GM12874 (cell line): ENCODE results near the gene SAP30L.

Experiments used
- TF ChIP-seq, protein P1 (sequence below): IDR thresholded peaks from 2 replicates; pipeline ENCODE4 v1.5.1; 2011; ENCODE audit warnings: low read depth, mild to moderate bottlenecking, control low read depth, low read length, moderate library complexity; ENCODE audit not compliant: insufficient read depth

The SAP30L gene

DNA sequence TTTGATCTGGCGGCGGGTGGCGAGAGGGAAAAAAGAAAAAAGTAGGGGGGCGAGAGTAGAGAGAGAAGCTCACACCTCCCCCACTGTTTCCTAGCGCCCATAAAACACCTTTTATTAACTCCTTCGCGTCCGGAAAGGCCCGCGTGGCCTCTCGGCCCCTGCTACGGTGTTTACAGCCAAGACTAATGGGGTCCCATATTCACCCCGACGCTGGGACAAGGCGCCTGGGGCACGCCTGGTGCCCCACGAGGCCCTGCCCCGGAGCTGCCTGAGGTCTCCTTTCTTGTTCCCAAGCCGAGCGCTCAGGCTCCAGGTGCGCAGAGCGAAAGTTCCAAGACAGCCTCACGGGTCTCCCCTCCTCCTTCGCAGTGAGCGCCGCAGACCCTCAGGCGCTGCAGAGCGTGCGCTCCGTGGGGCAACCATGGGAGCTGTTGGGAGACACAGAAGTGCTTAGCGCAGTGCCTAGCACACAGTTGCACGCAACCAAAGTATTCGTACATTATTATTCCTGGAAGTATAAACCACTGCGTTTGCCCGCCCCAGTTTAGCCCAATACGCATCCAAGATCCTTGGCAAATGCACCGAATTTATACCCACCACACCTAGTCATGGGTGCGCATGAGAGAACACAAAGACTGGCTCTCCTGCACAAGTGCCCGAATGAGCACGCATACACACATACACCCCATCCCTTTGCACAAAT lies 27.9 kb downstream of the SAP30L start:
- TF ChIP-seq, protein P1, sequence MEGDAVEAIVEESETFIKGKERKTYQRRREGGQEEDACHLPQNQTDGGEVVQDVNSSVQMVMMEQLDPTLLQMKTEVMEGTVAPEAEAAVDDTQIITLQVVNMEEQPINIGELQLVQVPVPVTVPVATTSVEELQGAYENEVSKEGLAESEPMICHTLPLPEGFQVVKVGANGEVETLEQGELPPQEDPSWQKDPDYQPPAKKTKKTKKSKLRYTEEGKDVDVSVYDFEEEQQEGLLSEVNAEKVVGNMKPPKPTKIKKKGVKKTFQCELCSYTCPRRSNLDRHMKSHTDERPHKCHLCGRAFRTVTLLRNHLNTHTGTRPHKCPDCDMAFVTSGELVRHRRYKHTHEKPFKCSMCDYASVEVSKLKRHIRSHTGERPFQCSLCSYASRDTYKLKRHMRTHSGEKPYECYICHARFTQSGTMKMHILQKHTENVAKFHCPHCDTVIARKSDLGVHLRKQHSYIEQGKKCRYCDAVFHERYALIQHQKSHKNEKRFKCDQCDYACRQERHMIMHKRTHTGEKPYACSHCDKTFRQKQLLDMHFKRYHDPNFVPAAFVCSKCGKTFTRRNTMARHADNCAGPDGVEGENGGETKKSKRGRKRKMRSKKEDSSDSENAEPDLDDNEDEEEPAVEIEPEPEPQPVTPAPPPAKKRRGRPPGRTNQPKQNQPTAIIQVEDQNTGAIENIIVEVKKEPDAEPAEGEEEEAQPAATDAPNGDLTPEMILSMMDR = no peak

DNA sequence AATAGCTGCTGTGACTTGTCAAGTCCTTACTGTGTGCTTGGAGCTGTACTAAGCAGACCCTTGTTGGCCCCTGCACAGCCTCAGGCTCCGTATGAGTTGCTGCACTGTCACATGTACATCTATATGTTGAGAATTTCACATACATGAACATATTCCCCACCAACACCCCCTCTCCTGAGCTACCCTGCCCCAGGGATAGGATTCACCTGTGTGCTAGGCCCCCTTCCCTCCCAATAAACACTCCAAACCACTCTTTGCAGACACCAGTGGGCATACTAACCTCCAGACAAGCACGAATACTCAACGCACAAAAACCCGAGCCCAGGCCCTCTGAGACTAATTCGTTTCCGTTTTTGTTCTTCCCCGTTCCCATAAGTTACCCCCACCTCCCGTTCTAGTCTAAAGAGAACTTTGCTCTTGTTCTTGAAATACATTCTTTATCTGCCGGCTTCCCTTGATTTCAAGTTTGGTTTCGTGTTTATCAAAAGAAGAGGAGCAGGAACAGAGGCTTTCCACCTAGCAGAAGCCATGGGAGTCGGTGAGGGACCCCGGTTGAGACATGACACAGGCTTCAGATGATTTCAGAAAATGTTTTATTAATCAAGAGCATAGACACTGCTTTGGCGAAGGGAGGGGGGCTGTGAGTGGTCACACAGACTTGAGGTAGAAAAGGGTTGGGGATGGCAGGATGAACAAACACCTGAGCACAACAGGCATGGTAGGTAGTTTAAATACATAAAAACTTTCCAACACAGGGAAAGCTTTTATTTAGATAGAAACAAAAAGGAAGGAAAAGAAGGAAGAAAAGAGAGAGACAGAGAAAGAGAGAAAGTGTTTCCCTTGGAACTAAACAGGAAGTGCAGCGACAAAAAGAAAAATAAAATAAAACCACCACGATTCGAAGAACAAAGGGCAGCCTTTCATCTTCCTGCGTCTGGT lies 28.9 kb downstream of the SAP30L start:
- TF ChIP-seq, protein P1 = no peak

GRCh38 chr5:154475591-154476353 lies 30.0 kb downstream of the SAP30L start:
- TF ChIP-seq, protein P1 = no peak

GRCh38 chr5:154476354-154477205 lies 30.8 kb downstream of the SAP30L start:
- TF ChIP-seq, protein P1 = no peak

- TF ChIP-seq, protein P1 = no peak
Observed at GRCh38 chr5:154477382-154478223, 31.8 kb downstream of the SAP30L start.

DNA sequence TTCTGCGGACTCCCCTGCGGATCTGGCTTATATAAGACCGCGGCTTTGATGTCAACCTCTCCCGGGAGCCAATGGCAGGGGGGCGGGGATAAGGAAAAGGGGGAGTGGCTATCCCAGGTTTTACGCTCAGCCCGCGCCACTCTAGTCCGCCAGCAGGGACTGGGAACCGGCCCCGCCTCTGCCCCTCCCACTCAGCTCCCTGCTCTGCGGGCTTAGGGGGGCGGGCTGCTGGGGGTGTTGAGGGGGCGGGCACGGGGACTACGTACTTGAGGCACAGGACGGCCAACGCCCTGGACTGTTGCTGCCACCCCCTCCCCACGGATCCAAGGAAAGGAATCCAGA lies 32.4 kb downstream of the SAP30L start, which contains the start of gene HAND1:
HAND1 (minus strand) TSS at position 4 of the 342 bp plus-strand sequence. CDS start 219 bp downstream, outside the sequence.
- TF ChIP-seq, protein P1 = no peak
